Midbrain (tissue), 1 donor: ENCODE data around the gene BLID.

ENCODE experiments used
- DNase-seq: peaks from one replicate; lab custom pipeline; 2025; lab: John Stamatoyannopoulos, UW

The BLID gene

DNA sequence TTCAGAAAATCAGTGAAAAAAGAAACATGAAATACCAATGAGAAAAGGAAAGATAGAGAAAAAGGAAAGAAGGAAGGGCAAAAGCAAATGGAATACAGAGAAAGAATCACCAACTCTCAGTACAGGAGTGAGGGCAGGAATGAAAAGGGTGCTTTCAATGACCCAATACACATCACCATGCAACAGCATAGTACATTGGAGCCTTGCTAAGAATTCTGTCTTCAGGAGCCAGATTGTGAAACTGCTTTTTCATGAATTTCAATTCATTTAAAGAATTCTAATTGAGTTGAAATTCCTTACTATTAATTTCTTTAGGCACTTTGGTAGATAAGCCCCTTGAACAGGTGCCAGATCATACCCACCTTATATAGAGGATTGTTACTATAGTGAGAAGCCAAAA is 34.9 kb downstream of the BLID start:
- no peak for DNase-seq

DNA sequence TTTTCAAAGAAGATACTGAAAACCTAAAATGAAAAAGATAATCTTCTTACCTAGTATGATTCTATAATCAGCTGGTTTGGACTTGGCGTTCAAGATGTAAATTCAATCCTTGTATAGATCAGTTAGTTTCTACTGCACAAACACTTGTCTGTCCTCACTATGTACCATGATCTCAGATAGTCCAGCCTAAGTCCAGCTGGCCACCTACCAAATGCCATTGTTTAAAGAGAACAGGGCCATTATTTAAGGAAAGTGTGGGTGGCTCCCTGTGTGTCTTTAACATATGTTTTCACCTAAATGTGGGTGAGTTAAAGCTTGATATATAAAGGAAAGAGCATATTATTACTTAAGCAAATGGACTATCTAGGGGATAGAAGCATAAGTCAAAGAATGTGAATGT is 38.6 kb downstream of the BLID start:
- peak; percentile 48 for DNase-seq

DNA sequence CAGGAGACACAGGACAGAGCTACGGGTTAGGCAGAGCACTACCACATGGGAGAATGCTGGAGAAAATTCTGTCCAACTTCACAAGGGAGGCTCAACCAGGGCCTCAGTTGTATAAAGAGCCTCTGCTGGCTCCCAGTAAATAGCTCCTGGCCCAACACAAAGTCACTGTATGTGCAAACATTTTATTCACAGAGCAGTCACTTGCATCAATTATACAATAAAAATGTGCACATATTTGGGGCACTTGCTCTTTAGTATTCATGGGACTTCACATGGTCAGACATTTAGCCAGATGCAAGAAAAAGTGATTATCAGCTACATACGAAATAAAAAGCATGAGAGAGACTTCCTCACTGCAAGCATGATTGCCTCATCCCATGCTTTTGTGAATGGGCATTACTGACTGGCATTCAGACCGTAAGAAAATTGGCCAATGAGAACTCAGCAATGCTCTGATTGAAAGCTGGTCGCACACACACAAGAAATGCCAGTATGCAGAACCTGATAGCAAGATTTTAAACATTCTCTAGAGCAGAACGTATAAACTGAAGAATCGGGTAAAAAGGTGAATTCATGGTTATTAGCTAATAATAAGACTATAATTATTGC is 39.4 kb downstream of the BLID start:
- DNase-seq: peak; percentile 58

DNA sequence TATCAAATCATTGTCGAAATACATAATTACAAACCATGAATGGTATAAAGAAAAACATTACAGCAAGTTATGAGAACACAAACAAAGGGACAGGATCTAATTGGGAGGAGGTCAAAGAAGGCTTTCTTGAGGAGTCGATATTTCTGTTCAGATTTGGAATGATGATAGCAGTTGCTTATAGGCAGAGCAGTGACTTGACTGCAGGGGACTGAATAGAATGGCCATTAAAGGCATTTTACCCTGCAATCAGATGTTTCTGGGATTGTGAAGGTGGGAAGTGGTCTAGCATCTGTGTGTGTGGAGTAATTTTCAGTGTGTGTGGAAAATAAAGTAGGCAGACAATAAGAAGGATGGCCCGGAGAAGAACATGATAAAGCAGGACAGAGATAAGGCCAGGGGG is 41.0 kb downstream of the BLID start:
- DNase-seq: no peak

DNA sequence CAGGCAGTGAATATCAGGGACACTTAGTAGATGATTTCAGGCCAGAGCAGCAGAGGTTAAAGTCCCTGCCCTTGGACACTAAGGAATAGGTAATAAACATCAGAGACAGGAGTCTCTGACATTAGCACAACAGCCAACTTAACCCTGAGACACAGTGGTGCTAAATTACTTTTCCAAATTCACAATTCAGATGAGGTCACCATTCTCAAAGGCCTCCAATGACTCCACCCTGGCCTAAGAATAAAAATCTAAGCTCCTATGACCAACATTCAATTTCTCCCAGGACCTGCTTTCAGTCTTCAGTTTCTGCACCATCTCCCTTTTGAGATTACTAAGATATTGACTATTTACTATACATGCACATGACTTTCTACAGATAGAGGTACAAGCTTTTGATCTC is 42.0 kb downstream of the BLID start:
- DNase-seq: no peak

DNA sequence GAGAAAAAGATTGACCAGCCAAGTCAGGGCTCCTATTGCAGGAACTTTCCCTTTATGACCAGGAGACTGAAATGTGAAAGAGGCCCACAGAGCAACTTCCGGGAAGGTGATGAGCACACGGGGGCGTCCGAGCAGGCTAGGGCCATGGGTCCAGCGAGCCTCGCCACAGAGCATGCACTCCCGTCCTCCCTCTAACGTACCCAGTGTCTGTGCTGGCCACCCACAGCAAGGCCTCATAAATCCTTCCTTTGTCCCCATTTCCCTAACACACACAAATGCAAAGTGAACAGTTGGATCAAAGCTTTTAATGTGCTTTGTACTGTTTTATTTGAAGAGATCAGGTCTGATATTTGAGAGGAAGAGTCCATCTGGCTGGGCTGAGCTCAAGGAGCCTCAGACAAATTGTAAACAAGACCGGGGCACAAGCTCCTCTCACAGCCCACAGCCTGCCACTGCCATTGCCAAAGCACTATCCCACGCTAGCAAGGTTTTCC is 44.3 kb downstream of the BLID start:
- DNase-seq: peak; percentile 77

DNA sequence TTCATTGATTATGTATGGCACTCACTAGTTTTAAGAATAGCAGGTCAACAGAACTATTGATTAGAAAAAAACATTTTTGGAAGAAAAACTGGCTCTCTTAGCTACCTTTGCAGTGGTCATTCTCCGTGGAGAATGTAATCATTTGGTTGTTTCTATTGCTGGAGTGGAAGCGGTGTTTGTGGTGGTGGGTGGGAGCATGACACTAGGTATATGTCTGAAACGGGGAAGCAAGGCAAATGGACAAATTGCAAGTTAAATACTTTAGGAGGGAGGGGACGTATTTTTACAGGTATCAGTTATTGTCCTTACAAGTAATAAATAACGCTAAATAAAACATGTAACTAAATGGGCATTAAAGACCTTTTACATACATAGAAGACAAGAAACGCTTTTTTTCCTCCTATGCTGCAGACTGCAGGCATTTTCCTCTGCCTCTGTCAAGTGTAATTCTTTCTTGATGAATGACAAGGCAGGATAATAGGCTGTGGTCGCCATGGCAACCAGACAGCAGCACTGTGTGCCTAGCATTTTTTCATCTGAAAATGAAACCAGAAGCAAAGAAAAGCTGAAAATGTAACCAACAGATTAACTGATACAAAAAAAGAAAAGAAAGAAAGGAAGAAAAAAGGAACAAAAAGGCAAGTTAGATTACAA is 46.2 kb downstream of the BLID start:
- peak; percentile 72 for DNase-seq

DNA sequence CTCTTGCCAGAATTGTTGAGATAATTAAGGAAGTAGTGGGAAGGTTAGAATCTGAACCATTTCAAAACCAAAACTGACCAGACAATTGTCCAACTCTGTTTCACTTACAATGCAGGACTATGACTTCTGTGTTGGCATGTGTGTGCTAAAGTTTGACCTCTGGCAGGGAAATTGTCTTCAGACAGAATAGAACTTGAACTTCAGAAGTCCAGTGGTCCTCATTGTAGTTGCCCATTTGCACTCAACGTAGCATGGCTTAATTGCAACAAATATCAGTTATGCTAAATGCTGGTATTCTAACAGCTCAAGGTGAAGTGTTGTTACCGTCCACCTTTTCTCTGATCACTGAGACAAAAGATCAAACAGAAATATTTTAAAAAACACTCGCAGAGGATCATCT is 47.2 kb downstream of the BLID start:
- DNase-seq: no peak

DNA sequence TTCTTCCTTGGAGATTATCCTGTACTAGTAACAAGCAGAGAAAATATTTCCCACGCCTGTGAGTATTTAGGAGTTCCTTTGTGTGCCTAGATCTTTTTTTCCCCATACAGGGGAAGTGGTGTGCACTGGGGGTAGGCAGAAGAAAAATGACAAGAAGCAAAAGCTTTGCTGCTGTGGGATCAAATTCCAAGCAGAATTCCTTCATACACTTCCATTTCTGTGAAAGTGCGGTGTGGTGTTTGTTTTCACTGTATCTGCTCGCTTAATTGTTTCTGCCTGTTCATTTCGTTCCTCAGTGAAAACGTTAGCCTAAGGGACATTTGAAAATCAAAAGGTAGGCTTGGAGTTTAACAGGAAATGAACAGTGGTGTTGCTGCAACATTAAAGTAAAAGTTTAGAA is 47.9 kb downstream of the BLID start:
- DNase-seq: no peak
